Endodermal cell (in vitro differentiated cells): ENCODE results near the gene ARHGAP10. TPM values are rescaled to one million over a fixed set of nuclear protein-coding genes. Genes with fewer than 3 reads are reported as not detected.

Source experiments
- DNase-seq: peaks from one replicate; pipeline ENCODE4 v3.0.0-alpha.2; 2017
- H3K27ac ChIP-seq: 2 replicates; pipeline ENCODE4 v1.5.1; 2013; ENCODE audit warnings: mild to moderate bottlenecking, low read depth, low read length, moderate library complexity
- H3K27me3 ChIP-seq: 2 replicates; pipeline ENCODE4 v1.6.1; 2013; ENCODE audit warnings: mild to moderate bottlenecking, low read length, moderate library complexity; ENCODE audit not compliant: insufficient read depth, control insufficient read depth, poor library complexity, severe bottlenecking
- H3K36me3 ChIP-seq: 2 replicates; pipeline ENCODE4 v1.7.0; 2013; ENCODE audit warnings: mild to moderate bottlenecking, low read length, moderate library complexity; ENCODE audit not compliant: control insufficient read depth, insufficient read depth
- H3K4me1 ChIP-seq: one replicate; pipeline ENCODE4 v1.7.0; 2013; ENCODE audit warnings: low read length; ENCODE audit not compliant: control insufficient read depth, insufficient read depth
- H3K4me3 ChIP-seq: 2 replicates; pipeline ENCODE4 v1.5.1; 2013; ENCODE audit warnings: mild to moderate bottlenecking, low read length, moderate library complexity
- H3K9ac ChIP-seq: 2 replicates; pipeline ENCODE4 v1.6.1; 2013; ENCODE audit warnings: mild to moderate bottlenecking, low read length, moderate library complexity; ENCODE audit not compliant: poor library complexity, severe bottlenecking; ENCODE audit errors: extremely low read depth
- H3K9me3 ChIP-seq: 2 replicates; pipeline ENCODE4 v1.6.1; 2013; ENCODE audit warnings: mild to moderate bottlenecking, low read length, moderate library complexity; ENCODE audit not compliant: control insufficient read depth
- H3K27ac Mint-ChIP-seq: 2 replicates; pipeline ENCODE4 v1.8.0; 2020; ENCODE audit warnings: mixed read lengths
- H3K27me3 Mint-ChIP-seq: 2 replicates; pipeline ENCODE4 v1.8.0; 2021; ENCODE audit warnings: mild to moderate bottlenecking, mixed read lengths; ENCODE audit not compliant: insufficient read depth
- H3K36me3 Mint-ChIP-seq: 2 replicates; pipeline ENCODE4 v1.8.0; 2020; ENCODE audit warnings: low read depth, mixed read lengths
- H3K4me1 Mint-ChIP-seq: 2 replicates; pipeline ENCODE4 v1.8.0; 2020; ENCODE audit warnings: mixed read lengths
- H3K4me3 Mint-ChIP-seq: 2 replicates; pipeline ENCODE4 v1.8.0; 2020; ENCODE audit warnings: mild to moderate bottlenecking, moderate library complexity, mixed read lengths
- H3K9me3 Mint-ChIP-seq: 2 replicates; pipeline ENCODE4 v1.8.0; 2020; ENCODE audit warnings: mild to moderate bottlenecking, mixed read lengths
- WGBS, 2 experiments: methylation state at CpG; one replicate each; pipeline versions ENCODE4 v1.1.5 to v1.1.7; 2013; ENCODE audit warnings: missing lambda C conversion rate in 2 of 2, mixed read lengths in 1 of 2; ENCODE audit not compliant: insufficient coverage in 1 of 2, insufficient read length in 1 of 2; 5-methylcytosine and 5-hydroxymethylcytosine counted together
- total RNA-seq, 2 donors: library from RNA; stranded (reverse); fragmentation: NEBNext Ultra II Directional in 1 of 2; extraction: Animal tissue kit (Norgen Biotek cat#: 25700) in 1 of 2; gene quantifications; 2 replicates in 1 of 2; 3 replicates in 1 of 2; pipeline ENCODE4 v1.2.1, GENCODE V29; 2021
- TF ChIP-seq, protein P1 (sequence below): fragments of 200-600 bp; sonication (generic); conservative IDR thresholded peaks from 2 replicates; pipeline ENCODE4 v1.5.0; 2021; ENCODE audit warnings: antibody characterized with exemption, mild to moderate bottlenecking

ARHGAP10 gene
- total RNA-seq, 2 donors from 2014 or later, result 9.1 to 11.8 TPM

DNA sequence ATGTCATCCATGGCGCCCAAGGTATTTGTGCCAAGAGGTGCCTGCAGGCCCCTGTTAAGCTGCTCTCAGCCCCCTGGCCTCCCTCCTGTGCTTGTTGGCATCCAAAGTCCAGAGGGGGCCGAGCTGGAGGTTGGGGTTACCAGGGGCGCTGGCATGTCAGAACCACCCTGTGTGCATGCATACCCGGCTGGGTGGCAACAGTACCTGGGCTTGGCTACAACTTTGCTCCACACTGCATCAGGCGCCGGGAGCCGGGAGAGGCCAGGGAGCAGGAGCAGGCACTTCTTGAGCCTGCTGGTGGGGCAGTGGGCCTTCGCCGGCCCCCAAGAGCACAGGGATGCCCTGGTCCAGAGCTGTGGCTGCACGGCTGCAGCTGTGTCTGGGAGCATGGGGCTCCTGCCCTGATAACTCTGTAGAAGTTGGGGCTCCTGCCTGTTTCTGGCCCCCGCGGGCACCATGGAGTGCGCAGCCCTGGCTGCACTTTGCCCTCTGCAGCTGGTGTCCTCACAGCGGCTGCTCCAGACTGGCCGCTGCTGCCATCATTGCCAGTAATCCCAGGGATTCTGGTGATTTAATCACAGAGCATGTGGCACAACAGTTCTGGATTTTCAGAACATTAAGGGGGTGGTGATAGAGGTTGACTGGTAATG, 130.3 kb downstream of the ARHGAP10 start:
- Histone ChIP-seq H3K27me3 (no peaks in the 10 kb centered on the region), H3K9me3 (no peaks in the 10 kb centered on the region), H3K36me3 (no peaks in the 10 kb centered on the region), H3K4me1 (no peaks in the 10 kb centered on the region), H3K9ac (no peak overlapping the region), H3K4me3 (no peak overlapping the region), H3K27ac (no peak overlapping the region)
- no peaks in the 10 kb centered on the region for H3K9me3 Mint-ChIP-seq
- TF ChIP-seq, protein P1, sequence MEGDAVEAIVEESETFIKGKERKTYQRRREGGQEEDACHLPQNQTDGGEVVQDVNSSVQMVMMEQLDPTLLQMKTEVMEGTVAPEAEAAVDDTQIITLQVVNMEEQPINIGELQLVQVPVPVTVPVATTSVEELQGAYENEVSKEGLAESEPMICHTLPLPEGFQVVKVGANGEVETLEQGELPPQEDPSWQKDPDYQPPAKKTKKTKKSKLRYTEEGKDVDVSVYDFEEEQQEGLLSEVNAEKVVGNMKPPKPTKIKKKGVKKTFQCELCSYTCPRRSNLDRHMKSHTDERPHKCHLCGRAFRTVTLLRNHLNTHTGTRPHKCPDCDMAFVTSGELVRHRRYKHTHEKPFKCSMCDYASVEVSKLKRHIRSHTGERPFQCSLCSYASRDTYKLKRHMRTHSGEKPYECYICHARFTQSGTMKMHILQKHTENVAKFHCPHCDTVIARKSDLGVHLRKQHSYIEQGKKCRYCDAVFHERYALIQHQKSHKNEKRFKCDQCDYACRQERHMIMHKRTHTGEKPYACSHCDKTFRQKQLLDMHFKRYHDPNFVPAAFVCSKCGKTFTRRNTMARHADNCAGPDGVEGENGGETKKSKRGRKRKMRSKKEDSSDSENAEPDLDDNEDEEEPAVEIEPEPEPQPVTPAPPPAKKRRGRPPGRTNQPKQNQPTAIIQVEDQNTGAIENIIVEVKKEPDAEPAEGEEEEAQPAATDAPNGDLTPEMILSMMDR, result no peak
- peaks cover 7% of the 10 kb centered on the region for H3K4me1 Mint-ChIP-seq
- H3K27me3 Mint-ChIP-seq, result no peaks in the 10 kb centered on the region
- no peak overlapping the region for H3K27ac Mint-ChIP-seq
- no peak overlapping the region for H3K4me3 Mint-ChIP-seq
- WGBS, 2 experiments, result 94 to 95% methylated on average over 15 of the region's 15 CpGs
- H3K36me3 Mint-ChIP-seq, result peaks cover 12% of the 10 kb centered on the region
- no peak for DNase-seq

DNA sequence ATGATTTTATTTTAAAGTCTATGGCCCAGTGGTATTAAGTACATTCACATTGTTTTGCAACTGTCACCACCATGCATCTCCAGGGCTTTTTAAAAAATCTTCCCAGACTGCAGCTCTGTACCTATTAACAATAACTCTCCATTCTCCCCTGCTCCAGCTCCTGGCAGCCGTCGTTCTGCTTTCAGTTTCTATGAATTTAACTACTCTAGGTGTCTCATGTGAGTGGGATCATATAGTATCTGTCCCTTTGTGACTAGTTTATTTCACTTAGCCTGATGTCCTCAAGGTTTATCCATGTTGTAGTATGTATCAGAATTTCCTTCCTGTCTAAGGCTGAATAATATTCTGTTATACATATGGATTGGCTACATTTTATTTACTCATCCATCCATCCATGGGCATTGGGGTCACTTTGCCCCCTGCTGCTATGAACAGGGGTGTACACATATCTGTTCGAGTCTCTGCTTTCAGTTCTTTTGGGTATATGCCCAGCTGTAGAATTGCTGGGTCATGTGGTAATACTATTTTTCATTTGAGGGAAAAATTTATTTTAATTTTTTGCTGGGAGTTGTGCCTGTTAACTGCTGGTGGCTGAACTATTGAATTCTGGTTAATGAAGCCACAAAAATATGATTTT, 131.3 kb downstream of the ARHGAP10 start:
- Mint-ChIP-seq H3K9me3 (no peaks in the 10 kb centered on the region), H3K36me3 (peaks cover 14% of the 10 kb centered on the region), H3K27me3 (no peaks in the 10 kb centered on the region), H3K4me1 (peaks cover 10% of the 10 kb centered on the region), H3K4me3 (no peak overlapping the region), H3K27ac (no peak overlapping the region)
- Histone ChIP-seq H3K4me3 (no peak overlapping the region), H3K9me3 (no peaks in the 10 kb centered on the region), H3K36me3 (no peaks in the 10 kb centered on the region), H3K27ac (no peak overlapping the region), H3K4me1 (no peaks in the 10 kb centered on the region), H3K27me3 (no peaks in the 10 kb centered on the region), H3K9ac (no peak overlapping the region)
- 89 to 100% methylated on average over 1 to 3 of the region's 3 CpGs for WGBS, 2 experiments
- TF ChIP-seq, protein P1, result no peak
- no peak for DNase-seq

DNA sequence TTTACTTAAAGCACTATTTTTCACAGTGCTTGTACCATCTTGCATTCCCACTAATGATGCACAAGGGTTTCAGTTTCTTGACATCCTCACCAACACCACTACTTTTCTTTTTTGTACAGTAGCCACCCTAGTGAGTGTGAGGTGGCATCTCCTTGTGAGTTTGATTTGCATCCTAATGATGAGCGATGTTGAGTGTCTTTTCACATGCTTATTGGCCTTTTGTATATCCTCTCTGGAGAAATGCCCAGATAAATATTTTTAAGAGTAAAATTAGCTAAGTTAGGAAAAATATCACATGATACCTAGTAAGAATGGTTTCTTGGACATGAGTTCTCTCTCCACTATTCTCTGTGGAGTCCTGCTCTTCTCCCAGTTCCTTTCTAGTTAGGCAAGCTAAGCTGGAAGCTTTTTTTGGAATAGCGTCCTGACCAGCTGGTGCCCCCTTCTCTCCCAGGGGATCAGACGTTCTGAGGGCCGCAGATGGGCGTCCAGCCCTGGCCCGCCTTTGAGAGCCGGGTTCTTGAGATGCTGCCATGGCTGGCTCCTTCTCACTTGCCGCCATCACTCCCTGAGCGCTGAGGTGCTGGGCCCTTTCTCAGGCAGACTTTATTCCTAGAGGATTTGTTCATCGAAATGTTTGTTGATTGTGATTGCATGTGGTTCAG, 132.1 kb downstream of the ARHGAP10 start:
- 85 to 86% methylated on average over 9 to 10 of the region's 10 CpGs for WGBS, 2 experiments
- H3K27me3 Mint-ChIP-seq, result no peaks in the 10 kb centered on the region
- Histone ChIP-seq H3K36me3 (no peaks in the 10 kb centered on the region), H3K9me3 (no peaks in the 10 kb centered on the region), H3K4me3 (no peak overlapping the region), H3K9ac (no peak overlapping the region), H3K4me1 (no peaks in the 10 kb centered on the region), H3K27ac (no peak overlapping the region), H3K27me3 (no peaks in the 10 kb centered on the region)
- no peak for DNase-seq
- H3K4me3 Mint-ChIP-seq, result no peak overlapping the region
- peaks cover 10% of the 10 kb centered on the region for H3K4me1 Mint-ChIP-seq
- H3K9me3 Mint-ChIP-seq, result no peaks in the 10 kb centered on the region
- H3K36me3 Mint-ChIP-seq, result peaks cover 14% of the 10 kb centered on the region
- TF ChIP-seq, protein P1, result no peak
- no peak overlapping the region for H3K27ac Mint-ChIP-seq
